Hindlimb muscle (tissue), 1 donor: ENCODE measurements around the gene AGRP. TPM values are rescaled to one million over a fixed set of nuclear protein-coding genes. Genes with fewer than 3 reads are reported as not detected.
"Not testable (repeated sequence)": the region's sequence is repeated elsewhere in the genome, so short reads cannot be mapped to it uniquely, and the experiment has no call there.

Experiments
- DNase-seq: peaks from one replicate; pipeline ENCODE4 v3.0.0-alpha.2; 2013
- polyA plus RNA-seq: library from polyadenylated mRNA; unstranded; fragments of 120-200 nt; gene quantifications from one replicate; pipeline ENCODE4 v1.2.1, GENCODE V29; 2013; ENCODE audit not compliant: insufficient read length

AGRP gene
- polyA plus RNA-seq, 1 donor, result not detected

DNA sequence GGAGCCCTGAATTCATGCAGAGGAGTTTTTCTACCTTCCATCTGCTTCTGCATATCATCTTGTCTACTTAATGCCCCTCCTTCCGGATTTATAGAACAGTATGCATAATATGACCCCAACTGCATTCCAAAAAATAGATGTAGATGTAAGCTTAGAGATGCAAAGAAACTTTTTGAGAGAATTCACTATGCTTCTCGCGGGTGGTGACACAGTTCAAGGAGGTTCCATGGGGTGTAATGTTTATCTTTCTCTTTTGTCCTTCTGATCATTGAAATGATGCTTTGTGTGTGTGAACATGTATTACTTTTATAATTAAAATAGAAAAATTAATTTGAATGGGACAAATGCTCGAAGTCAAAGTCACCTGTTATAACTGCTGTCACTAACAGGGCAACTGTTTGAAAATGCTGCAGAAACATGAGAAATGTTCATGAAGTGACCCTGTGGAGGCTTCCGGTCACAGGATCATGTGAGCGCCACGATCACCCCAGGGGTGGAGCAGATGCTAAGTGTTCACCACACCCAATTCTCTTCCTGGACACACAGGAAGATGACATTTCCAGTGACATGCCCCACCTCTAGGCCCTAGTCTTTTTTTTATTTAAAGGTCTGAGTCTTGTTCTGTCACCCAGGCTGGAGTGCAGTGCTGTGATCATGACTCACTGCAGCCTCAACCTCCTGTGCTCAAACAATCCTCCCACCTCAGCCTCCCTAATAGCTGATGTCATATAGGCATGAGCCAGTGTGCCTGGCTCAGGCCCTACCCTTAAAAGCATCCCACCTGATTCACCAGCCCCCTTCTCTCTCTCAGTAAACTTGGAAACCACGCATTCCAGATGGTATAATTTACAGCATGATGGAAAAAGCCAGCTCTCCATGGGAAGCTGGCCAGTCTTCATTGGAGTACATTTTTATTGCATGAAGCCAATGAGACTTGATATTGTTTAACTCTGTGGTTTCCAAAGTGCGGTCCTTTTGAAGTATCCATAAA, 21.0 kb upstream of the AGRP start:
- no peak for DNase-seq

DNA sequence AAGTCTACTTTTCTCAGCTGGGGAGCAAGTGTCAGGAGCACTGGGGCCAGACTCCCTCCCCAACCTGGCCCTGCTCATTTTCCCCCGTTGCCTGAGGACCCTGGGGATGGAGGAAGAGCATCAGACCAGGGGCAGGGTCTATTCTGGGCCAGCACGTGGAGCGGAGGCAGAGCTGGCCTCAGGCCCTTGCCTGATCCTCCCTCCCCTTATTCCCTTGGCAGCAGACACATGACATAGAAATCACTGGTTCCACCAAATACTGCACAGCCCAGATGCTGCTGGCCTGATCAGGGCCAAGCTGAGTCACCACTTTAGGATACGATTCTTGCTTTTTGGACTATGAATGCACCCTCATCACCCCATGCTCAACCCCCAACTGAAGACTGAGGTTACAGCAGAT, 15.8 kb upstream of the AGRP start:
- DNase-seq, result peak; percentile 56

DNA sequence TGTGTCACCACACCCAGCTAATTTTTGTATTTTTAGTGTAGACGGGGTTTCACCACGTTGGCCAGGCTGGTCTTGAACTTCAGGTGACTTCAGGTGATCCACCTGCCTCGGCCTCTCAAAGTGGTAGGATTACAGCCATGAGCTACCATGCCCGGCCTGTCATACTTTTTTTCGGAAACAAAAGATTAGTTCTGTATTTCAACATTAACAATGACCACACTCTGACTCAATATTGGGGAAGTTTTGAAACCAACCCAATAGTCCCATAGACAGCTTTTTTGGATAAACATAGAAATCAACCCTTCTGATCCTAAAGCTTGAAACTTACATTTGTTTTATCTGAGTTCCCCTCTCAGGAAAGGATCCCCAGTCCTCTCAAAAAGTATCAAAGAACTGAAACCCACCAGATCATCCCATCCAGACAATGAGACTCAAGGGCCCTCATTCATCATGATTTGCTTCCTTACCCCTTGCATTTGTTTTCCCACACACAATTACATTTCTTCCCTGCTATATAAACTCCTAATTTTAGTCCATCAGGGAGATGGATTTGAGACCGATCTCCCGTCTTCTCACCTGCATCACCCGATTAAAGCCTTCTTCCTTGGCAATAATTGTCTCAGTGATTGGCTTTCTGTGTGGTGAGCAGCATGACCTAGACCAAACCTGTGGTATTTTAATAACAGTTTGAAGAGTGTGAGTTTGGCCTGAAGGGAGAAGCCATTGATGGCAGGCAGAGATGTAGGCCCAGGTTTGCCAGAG, 7.2 kb upstream of the AGRP start:
- no peak for DNase-seq

DNA sequence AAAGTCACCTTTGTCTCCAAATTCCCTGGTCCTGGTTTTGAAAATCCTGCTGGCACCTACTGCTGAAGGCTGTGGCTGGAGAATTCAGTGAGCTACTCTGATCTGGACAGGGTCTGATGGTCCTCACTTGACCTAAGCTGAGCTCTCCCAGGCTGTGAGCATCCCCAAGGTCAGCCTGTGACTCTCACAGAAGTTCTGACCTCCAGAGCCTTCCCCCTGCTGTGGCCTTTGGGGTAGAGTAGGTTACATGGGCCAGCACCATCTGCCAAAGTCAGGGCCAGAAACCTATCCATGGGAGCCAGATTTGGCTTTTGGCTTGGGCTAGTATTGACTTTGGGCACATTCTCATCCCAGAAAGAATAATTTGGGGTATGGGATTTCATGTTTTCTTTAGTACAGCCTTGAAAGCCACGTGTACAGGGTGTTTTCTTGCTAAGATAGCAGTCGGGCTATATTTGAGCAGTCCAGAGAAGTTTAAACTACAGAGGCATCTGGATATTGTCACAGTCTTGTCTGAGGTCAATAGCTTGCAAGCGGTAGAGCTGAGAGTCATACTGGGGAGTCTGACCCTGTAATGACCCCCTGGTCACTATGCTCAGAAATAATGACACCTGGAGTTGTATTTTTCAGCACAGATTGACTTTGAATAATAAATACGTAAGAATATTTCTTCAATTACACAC, 6.2 kb upstream of the AGRP start:
- DNase-seq, result no peak

- not testable (repeated sequence) for DNase-seq
These were observed 4.2 kb upstream of the AGRP start for GRCh38 chr16:67487561-67487960.

DNA sequence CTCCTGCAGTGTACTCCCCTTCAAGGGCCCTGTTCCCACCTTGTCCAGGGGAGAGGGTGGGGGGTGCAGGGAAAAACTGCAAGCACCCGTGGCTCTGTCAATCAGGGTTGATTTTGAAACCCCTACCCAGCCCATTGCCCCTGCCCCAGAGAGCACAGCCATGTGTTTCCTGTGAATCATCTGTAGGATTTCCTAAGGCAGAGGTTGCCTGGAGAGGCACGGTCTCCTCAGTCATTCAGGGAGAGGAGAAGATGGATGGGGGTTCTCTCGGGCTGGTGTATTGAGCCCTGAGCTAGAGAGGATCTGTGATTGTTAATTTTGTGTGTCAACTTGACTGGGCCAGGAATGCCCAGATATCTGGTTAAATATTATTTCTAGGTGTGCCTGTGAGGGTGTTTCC, 3.5 kb upstream of the AGRP start:
- DNase-seq, result no peak

- no peak for DNase-seq
These were observed 581 bp upstream of the AGRP start for GRCh38 chr16:67483731-67484525.

GRCh38 chr16:67482233-67482924, 968 bp downstream of the AGRP start:
- DNase-seq, result no peak

DNA sequence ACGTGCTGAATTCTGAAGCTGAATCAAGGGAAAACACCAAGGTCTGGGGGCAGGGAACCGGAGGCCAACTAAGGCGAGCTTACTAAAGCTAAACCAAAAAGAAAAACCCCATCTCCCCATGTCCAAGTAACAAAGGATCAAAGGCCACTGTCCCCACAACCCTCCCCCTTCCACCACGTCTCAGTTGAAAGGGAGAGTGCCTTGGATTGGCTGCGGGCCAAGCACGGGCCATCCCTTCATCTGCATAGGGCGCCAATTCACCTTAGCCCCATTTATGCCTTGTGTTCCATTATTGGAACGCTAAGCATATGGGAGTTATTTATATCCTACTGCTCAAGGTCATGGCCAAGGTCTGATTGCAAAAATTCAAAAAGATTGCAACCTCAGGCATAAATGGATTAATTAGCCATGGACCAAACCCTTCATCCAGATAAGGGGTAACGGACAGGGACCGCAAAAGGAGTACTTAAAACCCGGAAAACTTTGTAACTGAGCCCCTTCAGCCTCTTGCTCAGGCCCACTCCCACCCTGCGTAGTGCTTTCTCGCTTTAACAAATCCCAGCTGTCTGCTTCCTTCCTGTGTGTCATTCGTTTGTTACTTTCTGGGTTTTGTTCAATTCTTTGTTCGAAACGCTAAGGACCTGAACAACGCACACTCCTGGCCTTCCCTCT, 1.6 kb downstream of the AGRP start:
- no peak for DNase-seq

- peak; percentile 100 for DNase-seq
These were observed 2.4 kb downstream of the AGRP start, which contains the start of gene ATP6V0D1 for GRCh38 chr16:67480833-67481560. Gene ATP6V0D1, minus strand, starts transcription at chr16:67481157. Its CDS starts 71 bp downstream, at chr16:67481086.

GRCh38 chr16:67477960-67478554, 5.3 kb downstream of the AGRP start:
- no peak for DNase-seq

DNA sequence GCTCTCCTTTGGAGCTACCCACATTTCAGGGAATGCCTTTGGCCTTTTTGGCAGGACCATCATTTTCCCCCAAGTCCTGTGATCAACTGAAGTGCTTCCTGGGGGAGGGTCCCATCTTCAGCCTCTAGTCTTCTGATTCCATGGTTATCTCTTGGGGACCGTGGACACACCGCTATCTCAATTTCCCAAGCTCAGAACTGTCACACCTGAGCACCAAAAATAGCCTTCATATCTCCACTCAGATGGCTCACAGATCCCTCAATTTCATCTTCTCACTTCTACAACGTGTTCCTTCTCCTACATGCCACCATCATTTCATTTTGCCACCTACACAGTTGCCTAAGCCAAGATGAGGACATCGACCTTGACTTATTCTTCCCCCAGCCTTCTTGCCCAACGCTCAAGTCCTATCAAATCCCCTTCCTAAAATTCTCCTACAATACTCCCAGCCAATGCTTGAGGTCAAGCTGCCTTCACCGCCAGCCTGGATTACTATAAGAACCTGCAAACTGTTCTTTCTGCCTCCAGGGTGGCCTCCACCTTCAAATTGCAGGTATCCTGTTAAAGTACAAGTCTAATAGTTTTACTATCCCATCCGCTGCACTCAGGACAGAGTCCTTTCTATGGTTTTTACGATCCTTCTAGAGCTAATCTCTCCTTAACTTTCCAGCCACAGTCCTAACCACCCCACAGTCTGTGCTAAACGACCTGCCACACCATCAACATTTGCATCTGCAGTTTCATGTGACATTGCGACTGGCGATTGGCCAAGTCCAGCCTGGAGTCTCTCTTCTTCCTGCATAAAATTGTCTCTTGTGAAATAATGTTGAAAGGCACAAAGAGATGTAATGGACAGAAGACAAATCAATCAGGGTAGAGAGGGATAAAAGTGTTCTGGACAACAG, 8.5 kb downstream of the AGRP start:
- no peak for DNase-seq

DNA sequence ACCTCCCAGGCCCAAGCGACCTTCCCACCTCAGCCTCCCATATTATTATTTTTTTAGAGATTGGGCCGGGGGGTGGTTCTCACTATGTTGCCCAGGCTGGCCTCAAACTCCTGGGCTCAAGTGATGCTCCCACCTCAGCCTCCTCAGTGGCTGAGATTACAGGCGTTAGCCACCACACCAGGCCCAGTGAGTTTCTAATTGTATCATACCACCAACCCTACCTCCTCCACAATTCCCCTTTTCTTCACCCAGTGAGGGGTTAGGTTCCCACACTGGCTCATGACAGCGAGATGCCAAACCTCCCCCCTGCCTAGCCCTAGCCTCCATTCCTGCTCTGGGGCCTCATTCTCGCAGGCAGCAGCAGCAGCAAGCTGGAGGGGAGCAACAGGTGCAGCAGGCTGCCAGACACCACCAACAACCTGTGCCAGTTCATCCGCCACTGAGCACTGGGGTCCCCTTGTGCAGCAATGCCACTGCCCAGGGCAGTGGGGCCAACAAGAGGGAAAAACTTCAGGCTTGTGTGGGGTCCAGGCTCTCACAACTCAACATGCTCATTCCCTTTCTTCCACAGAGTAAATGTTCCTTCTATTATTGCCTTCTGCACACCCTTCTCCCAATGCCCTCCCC, 11.5 kb downstream of the AGRP start:
- DNase-seq, result no peak

GRCh38 chr16:67470359-67470758, 13.0 kb downstream of the AGRP start:
- peak; percentile 69 for DNase-seq

DNA sequence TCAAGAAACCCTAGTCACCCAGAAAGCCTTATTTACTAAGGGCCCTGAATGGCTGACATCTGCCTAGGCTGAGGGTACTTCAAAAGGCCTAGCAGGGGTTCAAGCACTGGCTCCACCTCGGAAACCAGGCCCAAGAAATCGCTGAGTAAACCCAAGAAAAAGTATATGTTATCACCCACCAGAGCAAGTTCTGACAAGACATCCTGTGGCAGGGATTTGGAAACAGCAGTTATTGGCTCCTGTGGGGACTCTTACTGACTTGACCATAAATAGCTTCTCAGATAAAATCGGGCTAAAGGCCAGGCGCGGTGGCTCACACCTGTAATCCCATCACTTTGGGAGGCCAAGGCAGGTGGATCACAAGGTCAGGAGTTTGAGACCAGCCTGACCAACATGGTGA, 14.6 kb downstream of the AGRP start:
- DNase-seq, result no peak

DNA sequence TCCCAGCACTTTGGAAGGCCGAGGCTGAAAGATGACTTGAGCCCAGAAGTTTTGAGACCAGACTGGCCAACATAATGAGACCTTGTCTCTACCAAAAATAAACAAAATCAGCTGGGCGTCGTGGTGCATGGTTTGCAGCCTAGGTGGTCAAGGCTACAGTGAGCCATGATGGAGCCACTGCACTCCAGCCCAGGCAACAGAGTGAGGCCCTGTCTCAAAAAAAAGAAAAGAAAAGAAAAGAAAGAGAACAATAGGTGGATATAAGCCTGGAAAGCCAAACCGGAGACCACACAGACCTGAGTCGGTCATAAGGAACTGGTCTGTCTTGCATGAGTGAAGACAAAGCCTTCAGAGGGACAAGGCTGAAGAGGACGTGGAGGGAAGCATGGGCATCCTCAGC, 16.8 kb downstream of the AGRP start:
- no peak for DNase-seq

- no peak for DNase-seq
These were observed 18.8 kb downstream of the AGRP start for GRCh38 chr16:67464565-67464964.

DNA sequence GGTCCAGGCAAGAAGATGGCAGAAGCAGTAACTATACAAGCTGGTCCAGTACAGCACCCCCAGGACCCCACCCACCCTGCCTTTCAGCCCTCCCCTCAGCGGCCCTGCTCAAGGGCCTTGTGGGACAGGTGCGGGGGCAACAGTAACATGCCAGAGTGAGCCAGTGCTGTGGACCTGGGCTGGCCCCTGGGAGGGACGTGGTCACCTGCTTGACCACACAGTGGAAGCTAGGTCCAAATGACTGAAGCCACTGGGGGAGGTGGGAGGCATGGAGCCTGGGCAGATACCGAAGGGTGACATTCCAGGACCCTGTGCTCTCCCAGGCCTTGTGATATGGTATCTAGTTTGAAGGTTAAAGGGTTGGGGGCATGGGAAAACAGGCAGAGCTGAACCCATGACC, 19.7 kb downstream of the AGRP start:
- DNase-seq, result no peak
